K562 (cell line): ENCODE data around the gene SUPT5H. TPM values are rescaled to one million over a fixed set of nuclear protein-coding genes. Genes with fewer than 3 reads are reported as not detected.

Source experiments
- ATAC-seq: fragments of 200-7000 bp; cut with Tn5 transposase; 3 replicates; pipeline ENCODE4 v1.9.1; 2020; ENCODE audit warnings: moderate library complexity
- BruUV-seq: library from RNA; stranded (reverse); fragments of 400-500 nt; replicated peaks from 2 replicates; lab custom pipeline; 2021; lab: Mats Ljungman, UMichigan
- CTCF ChIA-PET: fragments of 300-600 bp; formaldehyde crosslinking; extraction: SDS; loops from one replicate; lab custom pipeline; 2021; ENCODE audit warnings: low intra/inter-chr PET ratio; lab: Yijun Ruan, JAX
- POLR2A ChIA-PET: fragments of 300-600, 350-650 bp; sonication (Branson Sonifier 250); formaldehyde crosslinking; extraction: SDS; loops from one replicate; lab custom pipeline; 2021; ENCODE audit warnings: antibody characterized with exemption, inconsistent platforms; lab: Yijun Ruan, JAX
- DNase-seq, 4 experiments: peaks; one replicate each; pipeline versions ENCODE4 v3.0.0 to v3.0.0-alpha.2; 2011 to 2018; ENCODE audit warnings: low spot score in 3 of 4, mixed read lengths in 3 of 4; ENCODE audit errors: extremely low read depth in 1 of 4
- FAIRE-seq: peaks from 2 replicates; lab custom pipeline; 2011; peaks lifted over from hg19 to GRCh38; lab: Jason Lieb, UNC
- H2AFZ ChIP-seq: 2 replicates; pipeline ENCODE4 v1.6.0; 2011; ENCODE audit warnings: low read depth, low read length, control low read depth, inconsistent platforms
- H3K27ac ChIP-seq: fragments of 200-600 bp; 3 replicates; pipeline ENCODE4 v1.8.0; 2011; ENCODE audit warnings: low read depth, mild to moderate bottlenecking, control low read depth, inconsistent platforms, low read length, moderate library complexity, mixed read lengths; ENCODE audit errors: extremely low read depth
- H3K27me3 ChIP-seq, 2 experiments: fragments of 300-600 bp in 1 of 2; 2 replicates in 1 of 2; 3 replicates in 1 of 2; pipeline versions ENCODE4 v1.6.0 to v1.8.0; 2011; ENCODE audit warnings: inconsistent platforms in 2 of 2, low read length in 2 of 2, mild to moderate bottlenecking in 1 of 2, mixed read lengths in 1 of 2, moderate library complexity in 1 of 2; ENCODE audit not compliant: control insufficient read depth in 2 of 2, insufficient read depth in 2 of 2
- H3K36me3 ChIP-seq: fragments of 300-600 bp; 3 replicates; pipeline ENCODE4 v1.8.0; 2011; ENCODE audit warnings: mild to moderate bottlenecking, low read length, inconsistent platforms; ENCODE audit not compliant: control insufficient read depth, insufficient read depth
- H3K4me1 ChIP-seq, 2 experiments: fragments of 200-600 bp in 1 of 2; replicated peaks in 1 of 2; 2 replicates in 1 of 2; 3 replicates in 1 of 2; pipeline versions ENCODE4 v1.5.1 to v1.8.0; 2011; ENCODE audit warnings: inconsistent platforms in 2 of 2, low read length in 2 of 2, mild to moderate bottlenecking in 1 of 2, mixed read lengths in 1 of 2, moderate library complexity in 1 of 2; ENCODE audit not compliant: control insufficient read depth in 2 of 2, insufficient read depth in 2 of 2
- H3K4me2 ChIP-seq: 2 replicates; pipeline ENCODE4 v1.6.1; 2011; ENCODE audit warnings: low read length, control low read depth, inconsistent platforms, mixed read lengths; ENCODE audit not compliant: insufficient read depth
- H3K4me3 ChIP-seq: fragments of 200-600 bp; sonication (generic), shearing (Covaris generic); 2 replicates; pipeline ENCODE4 v1.5.1; 2016; ENCODE audit warnings: control low read depth, inconsistent platforms
- H3K79me2 ChIP-seq: fragments of 200-600 bp; 3 replicates; pipeline ENCODE4 v1.8.0; 2011; ENCODE audit warnings: low read length, inconsistent platforms; ENCODE audit not compliant: control insufficient read depth, insufficient read depth
- H3K9ac ChIP-seq, 2 experiments: 2 replicates each; pipeline versions ENCODE4 v1.6.0 to v1.6.1; 2011; ENCODE audit warnings: low read depth in 2 of 2, low read length in 2 of 2, control low read depth in 1 of 2, inconsistent platforms in 1 of 2, mild to moderate bottlenecking in 1 of 2, mixed read lengths in 1 of 2; ENCODE audit not compliant: insufficient read depth in 1 of 2
- H3K9me1 ChIP-seq: one replicate; pipeline ENCODE4 v1.6.0; 2011; ENCODE audit warnings: inconsistent platforms, mild to moderate bottlenecking, low read length, moderate library complexity; ENCODE audit not compliant: control insufficient read depth, insufficient read depth
- H3K9me3 ChIP-seq: replicated peaks from 2 replicates; pipeline ENCODE4 v1.5.1; 2011; ENCODE audit warnings: low read depth, low read length, inconsistent platforms; ENCODE audit not compliant: control insufficient read depth, insufficient read depth
- H4K20me1 ChIP-seq: replicated peaks from 2 replicates; pipeline ENCODE4 v1.6.1; 2011; ENCODE audit warnings: low read length, inconsistent platforms, mixed read lengths; ENCODE audit not compliant: control insufficient read depth, insufficient read depth
- ARID1B ChIP-seq: fragments of 450-650 bp; IDR thresholded peaks from 2 replicates; pipeline ENCODE4 v1.6.1; 2016; ENCODE audit warnings: antibody characterized with exemption, mild to moderate bottlenecking, inconsistent platforms
- ATF7 ChIP-seq: fragments of 450-650 bp; IDR thresholded peaks from 2 replicates; pipeline ENCODE4 v1.7.1; 2014; ENCODE audit warnings: mild to moderate bottlenecking, moderate library complexity
- BHLHE40 ChIP-seq: IDR thresholded peaks from 2 replicates; pipeline ENCODE4 v1.6.1; 2011; ENCODE audit warnings: low read length, improper control_type of control experiment
- CAMTA2 ChIP-seq: fragments of 250-450 bp; sonication (Bioruptor Pico); conservative IDR thresholded peaks from 2 replicates; pipeline ENCODE4 v1.5.1; 2022
- FOXM1 ChIP-seq, 2 experiments: fragments of 450-650 bp in 1 of 2; sonication (generic) in 1 of 2; formaldehyde crosslinking in 1 of 2; IDR thresholded peaks; 2 replicates each; pipeline versions ENCODE4 v1.6.1 to v1.9.0; 2017 to 2022; ENCODE audit warnings: low read depth in 2 of 2, mild to moderate bottlenecking in 2 of 2, missing genetic modification reagents in 1 of 2, moderate library complexity in 1 of 2
- HBP1 ChIP-seq: fragments of 450-650 bp; formaldehyde crosslinking; IDR thresholded peaks from 2 replicates; pipeline ENCODE4 v1.4.0; 2022; ENCODE audit warnings: missing genetic modification characterization
- HOXB6 ChIP-seq: fragments of 250-450 bp; sonication (Bioruptor Pico); IDR thresholded peaks from 2 replicates; pipeline ENCODE4 v1.5.1; 2022; ENCODE audit warnings: mild to moderate bottlenecking, borderline replicate concordance
- L3MBTL2 ChIP-seq: fragments of 450-650 bp; IDR thresholded peaks from 2 replicates; pipeline ENCODE4 v1.6.1; 2016; ENCODE audit warnings: mild to moderate bottlenecking, moderate library complexity
- LARP7 ChIP-seq: fragments of 450-650 bp; IDR thresholded peaks from 2 replicates; pipeline ENCODE4 v1.6.1; 2016
- NCOA1 ChIP-seq: fragments of 450-650 bp; IDR thresholded peaks from 2 replicates; pipeline ENCODE4 v1.6.1; 2016; ENCODE audit warnings: low read depth
- NFIC ChIP-seq: fragments of 450-650 bp; IDR thresholded peaks from 2 replicates; pipeline ENCODE4 v1.6.1; 2017; ENCODE audit warnings: mild to moderate bottlenecking, inconsistent platforms
- POLR2H ChIP-seq: IDR thresholded peaks from 2 replicates; pipeline ENCODE4 v1.6.1; 2016; ENCODE audit warnings: missing genetic modification characterization, low read depth, mild to moderate bottlenecking, control low read depth, missing compliant biosample characterization, moderate library complexity
- PURB ChIP-seq: sonication (generic); formaldehyde crosslinking; IDR thresholded peaks from 2 replicates; pipeline ENCODE4 v1.9.0; 2021; ENCODE audit warnings: low read depth, mild to moderate bottlenecking, missing genetic modification reagents
- RAD21 ChIP-seq, 2 experiments: fragments of 250-450 bp in 1 of 2; fragments of 450-650 bp in 1 of 2; sonication (Bioruptor Pico) in 1 of 2; formaldehyde crosslinking in 1 of 2; IDR thresholded peaks in 1 of 2; conservative IDR thresholded peaks in 1 of 2; 2 replicates each; pipeline versions ENCODE4 v1.4.0 to v1.8.0; 2020 to 2022; ENCODE audit warnings: mild to moderate bottlenecking in 2 of 2, moderate library complexity in 1 of 2
- SMARCE1 ChIP-seq: fragments of 450-650 bp; IDR thresholded peaks from 2 replicates; pipeline ENCODE4 v1.7.1; 2016; ENCODE audit warnings: mild to moderate bottlenecking
- TBP ChIP-seq: optimal IDR thresholded peaks from 2 replicates; pipeline ENCODE3; 2011; ENCODE audit warnings: low read depth, low read length, improper control_type of control experiment
- TGIF2 ChIP-seq: sonication (generic); formaldehyde crosslinking; IDR thresholded peaks from 2 replicates; pipeline ENCODE4 v1.8.1; 2022; ENCODE audit warnings: mild to moderate bottlenecking, missing genetic modification reagents, moderate library complexity
- ZNF197 ChIP-seq: fragments of 200-800 bp; sonication (Bioruptor generic); IDR thresholded peaks from 2 replicates; pipeline ENCODE4 v1.6.1; 2016; ENCODE audit warnings: low read depth, missing genetic modification characterization, missing compliant biosample characterization
- ZNF24 ChIP-seq: fragments of 450-650 bp; IDR thresholded peaks from 2 replicates; pipeline ENCODE4 v1.6.1; 2016
- ZNF280A ChIP-seq: fragments of 450-650 bp; IDR thresholded peaks from 2 replicates; pipeline ENCODE4 v1.6.1; 2018; ENCODE audit warnings: mild to moderate bottlenecking, low read depth; ENCODE audit not compliant: partially characterized antibody
- ZNF354B ChIP-seq: fragments of 250-450 bp; sonication (Bioruptor Pico); IDR thresholded peaks from 2 replicates; pipeline ENCODE4 v1.4.0; 2020
- ZNF431 ChIP-seq: sonication (generic); formaldehyde crosslinking; IDR thresholded peaks from 2 replicates; pipeline ENCODE4 v1.8.0; 2022; ENCODE audit warnings: mild to moderate bottlenecking, missing genetic modification reagents
- ZNF589 ChIP-seq: fragments of 200-800 bp; sonication (Bioruptor generic); IDR thresholded peaks from 2 replicates; pipeline ENCODE4 v1.6.1; 2016; ENCODE audit warnings: low read depth, missing genetic modification characterization, missing compliant biosample characterization
- ZNF766 ChIP-seq: fragments of 200-800 bp; sonication (Bioruptor generic); conservative IDR thresholded peaks from 2 replicates; pipeline ENCODE4 v1.6.1; 2016; ENCODE audit warnings: missing genetic modification characterization, missing compliant biosample characterization
- WGBS: fragments of 100-300 bp; shearing (Covaris generic); methylation state at CpG from one replicate; pipeline ENCODE4 v1.1.6; 2016; ENCODE audit warnings: low coverage, mixed read lengths; ENCODE audit not compliant: insufficient coverage; ENCODE audit errors: missing lambda C conversion rate; 5-methylcytosine and 5-hydroxymethylcytosine counted together
- in situ Hi-C: fragments of 300-500 bp; cut with MboI; formaldehyde crosslinking; loops from 4 replicates; pipeline ENCODE4 v1.15.0; 2018; ENCODE audit warnings: inconsistent platforms, mixed read lengths
- intact Hi-C: fragments of 100-400 bp; cut with micrococcal nuclease; formaldehyde crosslinking; loops from 2 replicates; pipeline ENCODE4 v1.14.2; 2022
- polyA plus RNA-seq, 8 experiments: library from polyadenylated mRNA; depleted of rRNA in 4 of 8; stranded (reverse) in 5 of 8; unstranded in 3 of 8; fragments of >200 nt; fragmentation: Nextera tagmentation in 2 of 8; fragmentation: Illumina TruSeq in 1 of 8; extraction: Ambion mirVana in 2 of 8; extraction: Trizol in 1 of 8; gene quantifications; 2 replicates each; pipeline versions ENCODE4 v1.2.1 to v1.2.3, GENCODE V29; 2011 to 2014; ENCODE audit warnings: inconsistent platforms in 1 of 8, missing spikeins in 1 of 8
- total RNA-seq, 7 experiments: library from RNA; depleted of rRNA in 6 of 7; stranded (reverse); fragments of >200 nt in 6 of 7; fragmentation: Illumina TruSeq in 2 of 7; extraction: Trizol in 2 of 7; gene quantifications; 2 replicates each; pipeline versions ENCODE4 v1.2.1 to v1.2.3, GENCODE V29; 2011 to 2021; ENCODE audit warnings: low replicate concordance in 1 of 7

The SUPT5H gene
- total and polyA plus RNA-seq, 9 of the 15 experiments (the other 6 are each of a cell fraction or from before 2014, with no cell fraction given): 13.3 to 85.9 (median 35.9) TPM

GRCh38 chr19:39436350-39436716 lies 9.0 kb upstream of the SUPT5H start:
- Histone ChIP-seq H3K4me2 (peak overlapping the region; percentile 82), H3K27ac (peak overlapping the region; percentile 54), H3K9me3 (no peaks in the 10 kb centered on the region), H3K9ac (peak overlapping the region; percentile 81 to 99; a peak in 3 of 4 replicates), H3K79me2 (peaks cover 32% of the 10 kb centered on the region), H3K9me1 (no peaks in the 10 kb centered on the region), H2AFZ (peak overlapping the region; percentile 54), H3K36me3 (peaks cover 37% of the 10 kb centered on the region), H3K4me3 (peak overlapping the region; percentile 100), H3K4me1 (peaks cover 19 to 23% of the 10 kb centered on the region in 2 experiments), H4K20me1 (peaks cover 21% of the 10 kb centered on the region), H3K27me3 (no peaks in the 10 kb centered on the region)
- intact Hi-C loops: no loop called here
- ChIA-PET CTCF (no interaction called here), POLR2A (interaction anchor here (0.6 to 6.2 kb wide), 50 partner anchors 8 to 981 kb away, joined by 3 to 141 read pairs (median 4); partner anchors contain the start of genes DYRK1B, EID2B, MED29 and PAF1)
- BruUV-seq: TSS peak; percentile 99
- WGBS: 10% methylated on average over 2 of the region's 2 CpGs
- FAIRE-seq (no peak), ATAC-seq (no peak), DNase-seq (no peak)
- in situ Hi-C loops: no loop called here
- TF ChIP-seq PURB (CRISPR knock-in tag) (no peak), TGIF2 (no peak), ZNF431 (CRISPR knock-in tag) (no peak), SMARCE1 (peak; percentile 54), HOXB6 (CRISPR knock-in tag) (no peak), TBP (no peak), NCOA1 (peak; percentile 14; the same call in 1 of the 2 replicates), NFIC (no peak; the same call in 1 of the 2 replicates), ZNF589 (CRISPR knock-in tag) (no peak), ARID1B (peak; percentile 16; the same call in 1 of the 2 replicates), CAMTA2 (CRISPR knock-in tag) (no peak), HBP1 (CRISPR knock-in tag) (0 out of 2 replicates have a peak, but pooled peaks have one; percentile 4), RAD21 (CRISPR knock-in tag; conservative IDR thresholded peaks at IDR 0.05 in 1 of 2, IDR thresholded peaks at IDR 0.05 in 1 of 2) (no peak), POLR2H (no peak), ZNF280A (no peak), ZNF354B (no peak), ZNF24 (no peak), ATF7 (no peak), LARP7 (0 out of 2 replicates have a peak, but pooled peaks have one; percentile 41), ZNF197 (no peak), FOXM1 (IDR thresholded peaks at IDR 0.05; ENCODE audit: low read depth) (no peak), FOXM1 (CRISPR knock-in tag; IDR thresholded peaks at IDR 0.05; ENCODE audit: low read depth) (no peak), BHLHE40 (no peak), L3MBTL2 (0 out of 2 replicates have a peak, but pooled peaks have one; percentile 2), ZNF766 (CRISPR knock-in tag) (no peak)
